Measurements from ENCODE around the gene ANKRD36C. TPM values are rescaled to one million over a fixed set of nuclear protein-coding genes. Genes with fewer than 3 reads are reported as not detected.
"Not testable (repeated sequence)": the region's sequence is repeated elsewhere in the genome, so short reads cannot be mapped to it uniquely, and the experiment has no call there.

ANKRD36C gene
- polyA plus RNA-seq, 4 donors: 0.27 to 8.3 (median 2.8) TPM; not detected in 1

DNA sequence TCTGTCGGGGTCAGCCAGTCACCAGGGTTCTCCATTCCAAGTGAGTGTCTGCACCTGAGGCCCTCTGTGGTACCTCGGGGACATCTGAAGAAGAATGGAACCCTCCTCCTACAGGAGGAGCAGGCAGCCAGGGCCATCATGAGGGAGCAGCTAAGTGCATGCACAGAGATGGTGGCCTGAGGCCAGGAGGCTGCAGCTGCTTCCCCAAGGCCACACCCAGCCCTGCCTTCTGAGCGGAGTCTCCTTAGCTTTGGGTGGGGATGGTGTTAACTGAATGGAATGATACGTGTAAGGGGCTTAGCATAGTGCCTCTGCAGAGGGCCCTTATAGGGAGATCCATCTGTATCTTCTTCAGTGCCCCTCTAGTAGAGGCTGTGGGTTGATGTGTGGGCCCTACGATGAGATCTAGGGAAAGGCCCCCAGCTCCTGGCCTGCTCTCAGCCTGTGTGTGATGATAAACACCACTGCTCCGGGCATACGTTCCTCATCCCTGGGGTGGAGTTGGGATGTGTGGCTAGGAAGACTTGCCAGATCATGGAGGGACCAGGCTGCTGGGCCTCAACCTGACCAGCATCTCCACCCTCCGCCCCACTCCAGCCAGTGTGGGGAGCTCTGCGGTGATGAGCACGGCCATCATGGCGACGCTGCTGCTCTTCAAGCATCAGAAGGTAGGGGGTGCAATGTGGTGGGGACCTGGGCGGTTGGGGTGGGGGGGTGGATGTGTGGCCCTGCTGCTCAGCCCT lies 192.3 kb downstream of the ANKRD36C start:
- not testable (repeated sequence) for H3K27me3 ChIP-seq (ENCODE audit: control insufficient read depth in 3 of 3, insufficient read depth in 3 of 3, low read length in 3 of 3); H3K4me1 ChIP-seq (ENCODE audit: control insufficient read depth in 3 of 3, insufficient read depth in 2 of 3, low read depth in 1 of 3, low read length in 2 of 3); H3K9me3 ChIP-seq (ENCODE audit: control insufficient read depth in 2 of 2, insufficient read depth in 1 of 2, low read depth in 1 of 2, low read length in 1 of 2); H3K36me3 ChIP-seq (ENCODE audit: control insufficient read depth in 3 of 3, insufficient read depth in 2 of 3, low read depth in 1 of 3, low read length in 3 of 3); H3K4me3 ChIP-seq (ENCODE audit: low read depth in 1 of 3, low read length in 3 of 3); FAIRE-seq; H3K27ac ChIP-seq (ENCODE audit: low read depth in 1 of 3, low read length in 2 of 3); DNase-seq
- WGBS, 3 donors: 77 to 85% (median 83%) methylated on average over 13 of the region's 13 CpGs

DNA sequence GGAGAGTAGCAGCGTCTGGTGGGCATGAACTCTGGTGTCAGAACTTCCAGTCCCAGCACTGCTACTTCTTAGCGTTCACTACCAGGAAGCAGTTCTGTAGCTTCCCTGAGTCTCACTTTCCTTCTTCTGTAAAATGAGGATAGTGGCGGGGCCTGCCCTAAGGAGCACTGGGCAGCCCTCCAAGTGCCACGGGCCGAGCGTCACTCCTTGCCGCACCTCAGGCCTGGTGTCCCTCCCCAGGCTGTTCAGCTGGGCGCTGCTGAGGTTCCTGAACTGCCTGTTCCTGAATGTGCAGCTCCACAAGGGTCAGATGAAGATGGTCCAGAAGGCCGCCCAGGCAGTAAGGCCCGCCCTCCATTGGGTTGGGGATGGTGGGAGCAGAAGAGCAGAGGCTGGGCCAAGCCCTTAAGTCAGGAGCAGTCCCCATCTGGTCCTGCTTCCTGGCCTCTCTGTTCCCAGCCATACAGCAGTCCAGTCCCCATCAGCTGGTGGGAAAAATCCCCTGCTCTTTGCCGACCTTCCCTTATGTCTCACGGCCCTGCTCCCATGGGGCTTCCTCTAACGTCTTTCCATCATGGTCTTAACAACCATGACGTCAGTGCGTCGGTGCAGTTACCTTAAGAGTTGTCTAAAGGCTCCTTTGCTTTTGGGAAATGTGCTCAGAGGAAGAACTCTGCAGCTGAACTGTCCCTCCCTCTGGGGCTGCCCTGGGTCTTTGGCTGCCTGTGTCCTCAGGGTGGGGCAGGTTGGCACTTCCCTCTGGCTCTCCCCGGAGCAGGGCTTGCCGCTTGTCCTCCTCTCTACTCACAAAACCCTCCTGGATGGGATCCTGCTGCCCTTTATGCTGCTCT lies 195.2 kb downstream of the ANKRD36C start:
- H3K4me1 ChIP-seq (ENCODE audit: control insufficient read depth in 3 of 3, insufficient read depth in 2 of 3, low read depth in 1 of 3, low read length in 2 of 3); H3K4me3 ChIP-seq (ENCODE audit: low read depth in 1 of 3, low read length in 3 of 3); FAIRE-seq; H3K27me3 ChIP-seq (ENCODE audit: control insufficient read depth in 3 of 3, insufficient read depth in 3 of 3, low read length in 3 of 3); H3K9me3 ChIP-seq (ENCODE audit: control insufficient read depth in 2 of 2, insufficient read depth in 1 of 2, low read depth in 1 of 2, low read length in 1 of 2); DNase-seq; H3K36me3 ChIP-seq (ENCODE audit: control insufficient read depth in 3 of 3, insufficient read depth in 2 of 3, low read depth in 1 of 3, low read length in 3 of 3); H3K27ac ChIP-seq (ENCODE audit: low read depth in 1 of 3, low read length in 2 of 3): not testable (repeated sequence)
- WGBS, 3 donors: no CpG with 5 or more reads among the region's 18 CpGs

DNA sequence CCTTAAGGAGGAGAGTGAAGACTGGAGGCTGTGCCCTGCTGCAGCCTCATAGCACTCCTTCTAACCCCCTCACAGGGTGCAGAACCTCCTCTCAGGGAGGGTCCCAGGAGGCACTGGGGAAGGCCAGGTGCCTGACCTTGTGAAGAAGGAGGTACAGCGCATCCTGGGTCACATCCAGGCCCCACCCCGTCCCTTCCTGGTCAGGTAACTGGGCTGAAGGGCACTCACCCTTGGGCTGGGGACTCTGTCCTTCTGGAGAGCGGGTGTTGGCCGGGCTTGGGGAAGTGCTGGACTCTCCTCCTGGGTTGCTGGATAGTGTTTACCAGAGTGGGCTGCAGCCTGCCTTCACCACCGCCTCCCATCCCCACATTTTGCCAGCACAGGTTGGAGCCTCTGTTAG lies 197.7 kb downstream of the ANKRD36C start:
- not testable (repeated sequence) for H3K4me1 ChIP-seq (ENCODE audit: control insufficient read depth in 3 of 3, insufficient read depth in 2 of 3, low read depth in 1 of 3, low read length in 2 of 3); H3K27ac ChIP-seq (ENCODE audit: low read depth in 1 of 3, low read length in 2 of 3); H3K4me3 ChIP-seq (ENCODE audit: low read depth in 1 of 3, low read length in 3 of 3); H3K36me3 ChIP-seq (ENCODE audit: control insufficient read depth in 3 of 3, insufficient read depth in 2 of 3, low read depth in 1 of 3, low read length in 3 of 3); H3K27me3 ChIP-seq (ENCODE audit: control insufficient read depth in 3 of 3, insufficient read depth in 3 of 3, low read length in 3 of 3); DNase-seq; H3K9me3 ChIP-seq (ENCODE audit: control insufficient read depth in 2 of 2, insufficient read depth in 1 of 2, low read depth in 1 of 2, low read length in 1 of 2); FAIRE-seq
- WGBS, 3 donors: 64 to 88% (median 71%) methylated on average over 1 of the region's 5 CpGs

DNA sequence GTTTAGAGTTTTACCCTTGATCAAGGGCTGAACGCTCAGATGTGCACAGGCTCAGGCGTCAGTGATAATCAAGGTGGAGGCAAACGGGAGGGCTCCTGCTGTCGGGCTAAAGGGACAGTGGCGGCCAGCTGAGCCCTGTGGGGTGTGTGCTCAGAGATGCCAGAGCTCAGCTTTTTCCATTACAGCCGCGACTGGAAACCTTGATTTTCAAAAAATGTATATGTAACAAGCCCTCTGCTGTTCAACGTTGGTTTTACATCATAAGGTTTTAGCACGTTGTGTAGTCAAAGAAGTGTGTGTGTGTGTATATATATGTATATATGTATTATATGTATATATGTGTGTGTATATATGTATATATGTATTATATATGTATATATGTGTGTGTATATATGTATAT lies 201.4 kb downstream of the ANKRD36C start:
- not testable (repeated sequence) for H3K27me3 ChIP-seq (ENCODE audit: control insufficient read depth in 3 of 3, insufficient read depth in 3 of 3, low read length in 3 of 3); DNase-seq; H3K9me3 ChIP-seq (ENCODE audit: control insufficient read depth in 2 of 2, insufficient read depth in 1 of 2, low read depth in 1 of 2, low read length in 1 of 2); FAIRE-seq; H3K36me3 ChIP-seq (ENCODE audit: control insufficient read depth in 3 of 3, insufficient read depth in 2 of 3, low read depth in 1 of 3, low read length in 3 of 3); H3K27ac ChIP-seq (ENCODE audit: low read depth in 1 of 3, low read length in 2 of 3); H3K4me3 ChIP-seq (ENCODE audit: low read depth in 1 of 3, low read length in 3 of 3); H3K4me1 ChIP-seq (ENCODE audit: control insufficient read depth in 3 of 3, insufficient read depth in 2 of 3, low read depth in 1 of 3, low read length in 2 of 3)
- WGBS, 3 donors: no CpG with 5 or more reads among the region's 9 CpGs

DNA sequence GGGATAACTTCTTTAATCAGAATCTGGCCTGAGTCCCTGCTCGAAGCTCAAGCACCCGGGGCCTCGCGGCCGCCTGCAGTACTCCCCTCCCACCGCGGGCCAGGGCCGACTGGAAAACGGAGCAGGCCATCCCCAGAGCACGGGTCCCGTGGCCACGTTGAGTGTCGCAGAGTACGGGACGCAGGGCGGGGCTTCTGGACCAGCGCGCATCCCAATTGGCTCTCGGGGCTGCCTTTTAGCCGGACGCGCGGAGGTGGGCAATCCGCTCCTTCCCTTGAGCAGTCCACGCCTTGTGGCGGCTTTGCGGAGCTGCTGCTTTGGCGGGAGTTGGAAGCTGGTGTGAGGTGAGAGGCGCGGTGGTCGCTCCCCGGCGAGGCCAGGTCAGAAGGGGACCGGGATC lies 202.2 kb downstream of the ANKRD36C start:
- H3K27me3 ChIP-seq (ENCODE audit: control insufficient read depth in 3 of 3, insufficient read depth in 3 of 3, low read length in 3 of 3); H3K4me1 ChIP-seq (ENCODE audit: control insufficient read depth in 3 of 3, insufficient read depth in 2 of 3, low read depth in 1 of 3, low read length in 2 of 3); FAIRE-seq; DNase-seq; H3K27ac ChIP-seq (ENCODE audit: low read depth in 1 of 3, low read length in 2 of 3); H3K36me3 ChIP-seq (ENCODE audit: control insufficient read depth in 3 of 3, insufficient read depth in 2 of 3, low read depth in 1 of 3, low read length in 3 of 3); H3K9me3 ChIP-seq (ENCODE audit: control insufficient read depth in 2 of 2, insufficient read depth in 1 of 2, low read depth in 1 of 2, low read length in 1 of 2); H3K4me3 ChIP-seq (ENCODE audit: low read depth in 1 of 3, low read length in 3 of 3): not testable (repeated sequence)
- WGBS, 3 donors: no CpG with 5 or more reads among the region's 34 CpGs

DNA sequence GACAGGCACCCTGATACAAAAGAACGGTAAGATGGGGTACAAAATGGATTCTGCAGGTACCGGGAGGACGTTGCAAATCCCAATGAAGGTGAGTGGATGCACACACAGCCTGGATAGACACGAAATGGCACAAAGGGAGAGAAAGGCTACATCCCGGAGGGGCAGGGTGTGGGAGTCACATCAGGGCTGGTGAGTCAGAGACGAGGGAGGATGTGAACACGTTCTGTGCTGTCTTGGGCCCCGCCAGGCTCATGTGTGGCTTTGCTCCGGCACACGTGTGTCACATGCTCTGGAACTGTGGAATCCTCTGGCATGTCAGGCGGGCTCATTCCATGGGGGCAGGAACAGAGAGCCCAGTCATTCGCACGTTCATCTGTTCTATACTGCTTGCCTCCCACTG lies 203.0 kb downstream of the ANKRD36C start:
- not testable (repeated sequence) for FAIRE-seq; H3K4me1 ChIP-seq (ENCODE audit: control insufficient read depth in 3 of 3, insufficient read depth in 2 of 3, low read depth in 1 of 3, low read length in 2 of 3); H3K27ac ChIP-seq (ENCODE audit: low read depth in 1 of 3, low read length in 2 of 3); H3K36me3 ChIP-seq (ENCODE audit: control insufficient read depth in 3 of 3, insufficient read depth in 2 of 3, low read depth in 1 of 3, low read length in 3 of 3); H3K4me3 ChIP-seq (ENCODE audit: low read depth in 1 of 3, low read length in 3 of 3); H3K27me3 ChIP-seq (ENCODE audit: control insufficient read depth in 3 of 3, insufficient read depth in 3 of 3, low read length in 3 of 3); DNase-seq; H3K9me3 ChIP-seq (ENCODE audit: control insufficient read depth in 2 of 2, insufficient read depth in 1 of 2, low read depth in 1 of 2, low read length in 1 of 2)
- WGBS, 3 donors: no CpG with 5 or more reads among the region's 13 CpGs

Other genes with a start within 250 kb of the ANKRD36C start
- gene GPAT2, start 43.1 kb upstream of the ANKRD36C start, polyA plus RNA-seq: 1 to 10 TPM in 1 of 4 donors, under 1 TPM in 2, not detected in 1; 0.22 to 6.5 (median 0.93) TPM
- gene ADRA2B, start 124.7 kb upstream of the ANKRD36C start, polyA plus RNA-seq: 1 to 10 TPM in 1 of 4 donors, under 1 TPM in 1, not detected in 2; 0.69 to 1.5 TPM
- not detected for gene ASTL, start 146.7 kb upstream of the ANKRD36C start, polyA plus RNA-seq
- 1 to 10 TPM in 3 of 4 donors, under 1 TPM in 1; 0.45 to 5.1 (median 2.4) TPM for gene DUSP2, start 153.6 kb upstream of the ANKRD36C start, polyA plus RNA-seq
- 100 to 1,000 TPM in 1 of 4 donors, 10 to 100 TPM in 3; 44.5 to 123 (median 66.7) TPM for gene STARD7, start 217.0 kb upstream of the ANKRD36C start, polyA plus RNA-seq